Activated CD4-positive, alpha-beta T cell treated with anti-CD3 and anti-CD28 coated beads, Interleukin-2, Interleukin-6, amounts not matched to agents 100 ng/mL and 50 ng/mL, durations not matched to agents 16 hours and 8 hours (primary cell): Measurements from ENCODE around the gene ODF2L.
"Not testable (repeated sequence)": the region's sequence is repeated elsewhere in the genome, so short reads cannot be mapped to it uniquely, and the experiment has no call there.

ENCODE experiments used
- DNase-seq: peaks from one replicate; pipeline ENCODE4 v3.0.0-alpha.2; 2020

ODF2L gene

DNA sequence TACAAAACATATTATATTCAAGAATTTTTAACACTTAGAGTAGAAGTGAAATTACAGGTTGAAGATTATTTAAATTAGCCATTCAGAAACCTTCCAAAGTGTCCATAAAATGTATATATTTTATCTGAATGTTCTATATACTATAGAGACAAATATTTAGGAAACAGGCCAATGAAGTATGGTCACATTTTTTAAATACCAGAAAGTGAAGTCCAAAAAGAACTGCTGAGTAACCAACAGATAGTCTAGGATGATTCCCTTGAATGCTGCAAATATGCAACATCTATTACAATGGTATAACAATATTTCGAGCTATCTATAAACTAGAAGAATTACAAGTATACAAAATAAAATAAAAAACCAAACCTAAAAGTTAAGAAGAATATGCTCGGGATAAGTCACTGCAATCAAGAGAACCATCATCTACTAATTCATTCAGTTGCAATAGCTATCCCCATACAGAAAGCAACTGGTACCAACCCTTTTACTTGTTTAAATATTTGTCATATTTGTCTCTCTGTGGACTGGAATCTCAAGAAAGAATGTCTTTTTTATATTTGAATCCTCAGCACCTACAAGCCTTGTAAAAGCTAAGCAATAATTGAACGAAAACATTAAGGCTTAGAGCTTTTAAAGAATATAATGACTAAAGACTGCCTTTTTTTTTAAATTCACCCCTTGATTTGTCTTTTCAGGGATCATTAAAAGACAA, 8.1 kb downstream of the ODF2L start:
- no peak for DNase-seq

GRCh38 chr1:86382878-86383277, 13.2 kb downstream of the ODF2L start:
- no peak for DNase-seq

- DNase-seq, result no peak
Measured at GRCh38 chr1:86381223-86381622, 14.9 kb downstream of the ODF2L start.

DNA sequence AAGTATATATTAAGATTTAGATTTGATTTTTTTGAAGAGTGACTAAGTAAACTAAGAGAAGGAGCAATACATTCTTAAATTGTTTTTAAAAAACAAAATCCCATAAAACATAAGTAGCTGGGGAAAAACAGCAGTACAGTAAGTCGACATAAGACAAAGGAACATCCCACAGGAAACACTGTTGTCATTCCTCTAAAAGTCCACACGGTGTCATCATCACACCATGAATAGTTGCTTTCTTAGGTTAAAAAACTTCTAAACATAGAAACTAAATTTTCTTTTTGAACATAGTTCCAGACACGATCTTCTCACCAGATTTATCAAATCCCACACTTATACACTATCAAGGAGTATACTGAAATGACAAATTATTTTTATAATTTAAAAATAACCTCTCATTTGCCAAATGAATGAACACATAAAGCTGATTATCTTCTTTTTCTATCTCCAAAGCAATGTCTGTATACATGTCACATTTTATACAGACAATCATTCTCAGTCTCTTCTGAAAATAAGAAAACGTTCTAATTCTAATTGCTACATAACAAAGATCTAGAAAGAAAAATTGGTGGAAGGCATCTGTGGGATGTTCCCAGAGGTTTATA, 15.8 kb downstream of the ODF2L start:
- peak; percentile 39 for DNase-seq

DNA sequence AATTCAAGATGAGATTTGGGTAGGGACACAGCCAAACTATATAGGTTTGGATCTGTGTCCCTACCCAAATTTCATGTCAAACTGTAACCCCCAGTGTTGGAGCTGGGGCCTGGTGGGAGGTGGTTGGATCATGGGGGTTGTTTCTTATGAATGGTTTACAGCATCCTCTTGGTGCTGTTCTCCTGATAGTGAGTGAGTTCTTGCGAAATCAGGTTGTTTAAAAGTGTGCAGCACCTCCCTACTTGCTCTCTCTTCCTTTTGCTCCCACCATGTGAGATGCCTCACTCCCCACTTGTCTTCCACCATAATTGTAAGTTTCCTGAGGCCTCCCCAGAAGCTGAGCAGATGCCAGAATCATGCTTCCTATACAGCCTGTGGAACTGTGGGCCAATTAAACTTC, 17.3 kb downstream of the ODF2L start:
- no peak for DNase-seq

DNA sequence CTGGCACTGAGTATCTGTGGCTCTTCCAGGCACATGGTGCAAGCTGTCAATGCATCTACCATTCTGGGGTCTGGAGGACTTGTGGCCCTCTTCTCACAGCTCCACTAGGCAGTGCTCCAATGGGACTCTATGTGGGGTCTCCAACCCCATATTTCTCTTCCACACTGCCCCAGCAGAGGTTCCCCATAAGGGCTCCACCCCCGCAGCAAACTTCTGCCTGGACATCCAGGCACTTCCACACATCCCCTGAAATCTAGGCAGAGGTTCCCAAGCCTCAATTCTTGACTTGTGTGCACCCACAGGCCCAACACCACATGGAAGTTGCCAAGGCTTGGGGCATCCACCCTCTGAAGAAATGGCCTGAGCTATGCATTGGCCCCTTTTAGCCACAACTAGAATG, 18.8 kb downstream of the ODF2L start:
- DNase-seq, result no peak

- DNase-seq, result no peak
Measured at GRCh38 chr1:86375688-86376087, 20.4 kb downstream of the ODF2L start.

- no peak for DNase-seq
Measured at GRCh38 chr1:86370601-86371022, 25.5 kb downstream of the ODF2L start.

DNA sequence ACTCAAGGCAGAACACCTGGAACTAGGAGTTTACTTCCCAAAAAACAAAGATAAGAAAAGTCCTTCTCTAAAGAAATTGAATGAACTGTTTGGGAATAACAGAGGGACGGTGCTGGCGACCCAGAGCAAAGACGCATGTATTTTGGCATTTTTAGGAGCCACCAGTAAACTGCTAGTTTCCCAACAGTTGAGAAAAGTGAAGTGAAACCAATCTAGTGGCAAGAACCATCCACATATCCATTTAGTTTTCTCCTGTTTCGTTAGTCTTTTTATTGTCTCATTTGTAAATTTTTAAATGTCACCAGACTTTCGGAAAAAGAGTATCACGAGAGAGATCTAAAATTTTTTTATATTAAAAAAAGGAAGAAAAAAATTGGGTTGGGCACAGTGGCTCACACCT, 30.2 kb downstream of the ODF2L start:
- no peak for DNase-seq

- DNase-seq, result no peak
Measured at GRCh38 chr1:86362807-86363206, 33.3 kb downstream of the ODF2L start.

DNA sequence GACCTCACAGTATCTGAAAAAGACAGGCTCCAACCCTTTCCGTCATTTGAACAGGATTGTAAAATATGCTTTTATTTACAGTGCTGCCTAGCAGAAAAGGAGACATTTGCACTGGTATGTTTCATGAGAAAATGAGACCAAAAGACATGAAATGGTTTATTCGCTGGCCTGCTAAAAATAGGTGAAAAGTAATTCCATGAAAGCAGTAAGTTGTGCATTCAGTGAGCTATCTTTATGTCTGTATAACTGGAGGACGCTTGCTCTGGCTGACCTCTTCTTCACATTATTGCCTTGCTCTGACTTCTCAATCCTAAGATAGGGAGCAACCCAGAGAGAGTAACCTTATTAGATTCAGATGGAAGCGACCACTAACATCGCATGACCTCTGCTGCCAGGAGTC, 38.3 kb downstream of the ODF2L start:
- DNase-seq, result no peak

- DNase-seq, result no peak
Measured at GRCh38 chr1:86356247-86356646, 39.9 kb downstream of the ODF2L start.

GRCh38 chr1:86352086-86352485, 44.0 kb downstream of the ODF2L start:
- no peak for DNase-seq

GRCh38 chr1:86350230-86350629, 45.9 kb downstream of the ODF2L start:
- DNase-seq, result not testable (repeated sequence)

DNA sequence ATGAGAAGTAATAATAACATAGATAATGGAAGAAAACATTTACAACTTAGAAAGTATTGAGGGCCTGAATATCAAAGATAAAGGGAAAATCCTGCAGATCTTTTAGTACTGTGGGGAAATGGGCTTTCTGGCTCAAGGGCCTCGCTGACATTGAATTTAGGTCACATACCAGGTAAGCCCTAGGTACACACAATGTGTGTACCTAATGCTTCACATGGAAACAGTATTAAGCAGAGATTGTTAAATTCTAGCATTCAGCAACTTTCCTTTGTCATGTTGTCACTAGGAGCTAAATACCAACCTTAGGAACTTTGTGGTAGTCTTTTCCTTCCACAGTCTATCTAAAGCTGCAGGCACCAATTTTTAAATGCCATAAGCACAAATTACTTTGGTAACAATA, 49.7 kb downstream of the ODF2L start:
- DNase-seq, result no peak

- DNase-seq, result no peak
Measured at GRCh38 chr1:86345042-86345441, 51.1 kb downstream of the ODF2L start.

DNA sequence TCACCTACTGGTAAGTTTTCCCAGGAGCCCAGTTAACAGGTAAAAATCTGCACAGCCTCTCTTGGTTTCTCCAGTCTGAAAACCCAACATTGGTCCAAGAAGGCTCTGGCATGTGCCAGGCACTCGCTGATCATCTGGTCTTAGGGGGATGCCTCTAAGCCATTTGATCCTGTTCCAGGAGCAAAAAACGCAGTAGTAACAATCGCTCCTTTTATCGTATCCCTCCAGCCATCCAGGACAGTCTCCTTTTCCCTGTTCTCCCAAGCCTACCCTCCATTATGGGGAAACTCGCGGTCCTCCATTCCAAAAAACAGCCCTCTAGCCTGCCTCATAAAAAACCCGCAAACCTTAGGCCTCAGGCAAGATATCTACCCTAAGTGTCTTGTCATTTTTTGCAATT, 56.2 kb downstream of the ODF2L start:
- no peak for DNase-seq

- no peak for DNase-seq
Measured at GRCh38 chr1:86339014-86339812, 56.9 kb downstream of the ODF2L start.

DNA sequence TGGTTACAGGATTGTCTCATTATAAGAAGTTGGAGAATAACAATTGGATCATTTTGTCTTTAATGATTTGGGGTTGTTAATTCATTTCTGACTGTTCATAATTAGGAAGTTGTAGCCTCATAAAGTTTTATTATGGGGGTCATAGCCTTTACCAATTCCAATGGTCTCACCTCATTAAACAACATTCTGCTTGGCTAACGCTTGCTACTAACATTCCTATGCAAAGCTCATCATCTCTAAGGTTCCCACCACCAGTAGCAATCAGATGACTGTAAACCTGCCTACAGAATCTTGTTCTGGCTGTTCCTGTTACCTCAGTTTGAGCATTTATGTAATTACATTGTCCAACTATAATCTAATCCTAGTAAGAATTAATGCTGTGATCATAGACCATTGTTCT, 60.2 kb downstream of the ODF2L start:
- DNase-seq, result no peak

- no peak for DNase-seq
Measured at GRCh38 chr1:86325264-86325663, 70.9 kb downstream of the ODF2L start.

- no peak for DNase-seq
Measured at GRCh38 chr1:86324130-86324822, 71.8 kb downstream of the ODF2L start.

DNA sequence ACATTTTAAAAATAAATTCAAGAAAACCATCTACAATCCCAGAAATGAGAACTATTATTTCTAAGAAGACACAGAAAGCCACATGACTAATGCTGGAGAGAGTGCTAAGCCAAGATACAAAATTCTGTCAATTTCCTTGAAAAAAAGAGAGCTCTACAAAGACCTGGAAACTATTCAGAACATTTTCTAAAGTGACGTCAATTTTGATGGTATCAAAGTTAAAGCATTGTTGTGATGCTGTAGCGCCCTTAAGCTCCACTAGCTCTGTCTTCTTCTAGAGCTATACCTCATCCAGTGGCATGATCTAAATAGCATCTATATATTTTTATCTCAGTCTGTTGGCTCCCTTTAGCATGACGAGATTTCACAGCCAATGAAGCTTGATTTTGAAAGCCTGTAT, 73.9 kb downstream of the ODF2L start:
- DNase-seq, result no peak

GRCh38 chr1:86318436-86318835, 77.7 kb downstream of the ODF2L start:
- DNase-seq, result no peak

GRCh38 chr1:86317926-86318325, 78.2 kb downstream of the ODF2L start:
- DNase-seq, result no peak
